GM12891 (cell line): ENCODE data around the gene POR.

Experiments used
- DNase-seq: peaks from one replicate; pipeline ENCODE4 v3.0.0; 2011; ENCODE audit warnings: low spot score; ENCODE audit not compliant: insufficient read length
- FAIRE-seq: peaks from 2 replicates; lab custom pipeline; 2011; peaks lifted over from hg19 to GRCh38; lab: Jason Lieb, UNC
- PAX5 ChIP-seq: IDR thresholded peaks from 2 replicates; pipeline ENCODE4 v1.6.1; 2011; ENCODE audit warnings: low read length, moderate library complexity, mild to moderate bottlenecking; ENCODE audit not compliant: insufficient read depth, severe bottlenecking
- POLR2A ChIP-seq: IDR thresholded peaks from 2 replicates; pipeline ENCODE4 v1.6.1; 2011; ENCODE audit warnings: low read depth, low read length, control low read depth
- POLR2AphosphoS5 ChIP-seq: IDR thresholded peaks from 2 replicates; pipeline ENCODE4 v1.6.1; 2011; ENCODE audit warnings: low read depth, low read length, control low read depth
- POU2F2 ChIP-seq: IDR thresholded peaks from 2 replicates; pipeline ENCODE4 v1.6.1; 2011; ENCODE audit warnings: low read depth, mild to moderate bottlenecking, control low read depth, low read length, moderate library complexity
- SPI1 ChIP-seq: IDR thresholded peaks from 2 replicates; pipeline ENCODE4 v1.6.1; 2011; ENCODE audit warnings: low read depth, low read length, control low read depth
- TAF1 ChIP-seq: IDR thresholded peaks from 2 replicates; pipeline ENCODE4 v1.6.1; 2011; ENCODE audit warnings: low read depth, low read length, control low read depth

POR gene

GRCh38 chr7:75963381-75963995, 48.5 kb downstream of the POR start:
- DNase-seq = no peak
- TF ChIP-seq SPI1 = no peak
- TF ChIP-seq PAX5 = no peak
- no peak for TF ChIP-seq POU2F2
- no peak for TF ChIP-seq TAF1
- no peak for TF ChIP-seq POLR2AphosphoS5
- TF ChIP-seq POLR2A = no peak
- no peak for FAIRE-seq

GRCh38 chr7:75965617-75966016, 50.7 kb downstream of the POR start:
- DNase-seq = no peak
- no peak for FAIRE-seq
- TF ChIP-seq POU2F2 (no peak), TAF1 (no peak), PAX5 (no peak), POLR2AphosphoS5 (no peak), POLR2A (no peak), SPI1 (no peak)

- no peak for TF ChIP-seq PAX5
- no peak for TF ChIP-seq TAF1
- no peak for TF ChIP-seq POLR2A
- no peak for TF ChIP-seq POU2F2
- TF ChIP-seq SPI1 = no peak
- TF ChIP-seq POLR2AphosphoS5 = no peak
- DNase-seq (no peak), FAIRE-seq (no peak)
Observed at GRCh38 chr7:75966190-75966961, 51.4 kb downstream of the POR start.

- no peak for FAIRE-seq
- TF ChIP-seq SPI1 (no peak), PAX5 (no peak), POLR2AphosphoS5 (no peak), POU2F2 (no peak), POLR2A (no peak), TAF1 (no peak)
Observed at GRCh38 chr7:75967055-75967454, 52.1 kb downstream of the POR start.

GRCh38 chr7:75967487-75967997, 52.6 kb downstream of the POR start:
- no peak for FAIRE-seq
- no peak for DNase-seq
- TF ChIP-seq POLR2A = no peak
- TF ChIP-seq TAF1 = no peak
- no peak for TF ChIP-seq POU2F2
- TF ChIP-seq PAX5 = no peak
- TF ChIP-seq POLR2AphosphoS5 = no peak
- TF ChIP-seq SPI1 = no peak

More at GRCh38 chr7:75967055-75967454, 52.1 kb downstream of the POR start:
- DNase-seq = no peak

GRCh38 chr7:75968012-75968411, 53.1 kb downstream of the POR start:
- no peak for TF ChIP-seq POLR2A
- no peak for TF ChIP-seq SPI1
- no peak for TF ChIP-seq PAX5
- TF ChIP-seq POU2F2 = no peak
- TF ChIP-seq POLR2AphosphoS5 = no peak
- no peak for TF ChIP-seq TAF1
- DNase-seq = no peak
- FAIRE-seq = no peak

- FAIRE-seq (no peak), DNase-seq (no peak)
- TF ChIP-seq POLR2A (no peak), PAX5 (no peak), SPI1 (no peak), TAF1 (no peak), POU2F2 (no peak), POLR2AphosphoS5 (no peak)
Observed at GRCh38 chr7:75968561-75969001, 53.6 kb downstream of the POR start.

GRCh38 chr7:75969182-75969581, 54.2 kb downstream of the POR start:
- DNase-seq = no peak
- no peak for FAIRE-seq
- no peak for TF ChIP-seq PAX5
- no peak for TF ChIP-seq SPI1
- no peak for TF ChIP-seq POLR2A
- TF ChIP-seq POLR2AphosphoS5 = no peak
- no peak for TF ChIP-seq TAF1
- TF ChIP-seq POU2F2 = no peak

GRCh38 chr7:75969704-75970498, 54.9 kb downstream of the POR start:
- FAIRE-seq = no peak
- TF ChIP-seq TAF1 (no peak), POU2F2 (no peak), POLR2AphosphoS5 (no peak), POLR2A (no peak), PAX5 (no peak), SPI1 (no peak)
- DNase-seq = no peak
